Epithelial cell of esophagus (primary cell): ENCODE results near the gene COL17A1.

Source experiments
- DNase-seq: peaks from one replicate; pipeline ENCODE4 v3.0.0; 2010; ENCODE audit warnings: low read depth
- H3K4me3 ChIP-seq: 2 replicates; pipeline ENCODE4 v1.5.1; 2011; ENCODE audit warnings: mild to moderate bottlenecking, low read length, control low read depth
- TF ChIP-seq, protein P1 (sequence below): IDR thresholded peaks from 2 replicates; pipeline ENCODE4 v1.5.1; 2011; ENCODE audit warnings: low read depth, mild to moderate bottlenecking, low read length, control low read depth, inconsistent platforms; ENCODE audit not compliant: insufficient read depth; ENCODE audit errors: missing control alignments

COL17A1 gene

DNA sequence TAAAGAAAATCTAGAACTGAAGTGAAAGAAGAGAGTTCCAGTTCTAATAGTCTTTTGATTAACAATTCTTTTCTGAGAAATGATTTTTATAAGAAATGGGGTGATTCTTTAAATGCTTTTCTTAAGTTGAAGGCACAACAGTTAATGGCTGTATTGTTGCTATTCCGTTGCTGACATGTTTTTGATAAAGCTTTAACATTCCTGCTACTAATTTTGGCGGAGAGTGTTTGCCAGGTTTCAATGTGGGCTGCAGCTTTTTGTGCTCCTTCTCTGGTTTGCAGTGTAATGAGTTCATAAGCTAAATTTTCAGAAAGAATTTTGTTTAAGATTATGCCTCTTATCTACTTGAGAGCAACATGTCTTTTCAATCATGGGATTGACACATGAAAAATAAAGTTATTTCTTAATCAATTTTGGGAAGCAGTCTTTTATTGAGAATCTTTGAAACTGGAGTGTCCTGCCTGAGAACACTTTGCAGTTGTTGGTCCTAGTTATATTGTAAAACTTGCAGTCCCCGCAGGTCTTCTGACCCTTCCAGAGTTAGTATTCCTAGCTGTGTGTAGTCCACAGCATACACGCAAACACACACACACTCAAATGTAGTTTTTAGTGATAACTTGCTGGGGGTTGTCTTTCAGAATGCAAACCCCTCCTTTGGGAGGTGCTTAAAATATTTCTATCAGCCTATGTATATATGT lies 56.7 kb downstream of the COL17A1 start:
- TF ChIP-seq, protein P1, sequence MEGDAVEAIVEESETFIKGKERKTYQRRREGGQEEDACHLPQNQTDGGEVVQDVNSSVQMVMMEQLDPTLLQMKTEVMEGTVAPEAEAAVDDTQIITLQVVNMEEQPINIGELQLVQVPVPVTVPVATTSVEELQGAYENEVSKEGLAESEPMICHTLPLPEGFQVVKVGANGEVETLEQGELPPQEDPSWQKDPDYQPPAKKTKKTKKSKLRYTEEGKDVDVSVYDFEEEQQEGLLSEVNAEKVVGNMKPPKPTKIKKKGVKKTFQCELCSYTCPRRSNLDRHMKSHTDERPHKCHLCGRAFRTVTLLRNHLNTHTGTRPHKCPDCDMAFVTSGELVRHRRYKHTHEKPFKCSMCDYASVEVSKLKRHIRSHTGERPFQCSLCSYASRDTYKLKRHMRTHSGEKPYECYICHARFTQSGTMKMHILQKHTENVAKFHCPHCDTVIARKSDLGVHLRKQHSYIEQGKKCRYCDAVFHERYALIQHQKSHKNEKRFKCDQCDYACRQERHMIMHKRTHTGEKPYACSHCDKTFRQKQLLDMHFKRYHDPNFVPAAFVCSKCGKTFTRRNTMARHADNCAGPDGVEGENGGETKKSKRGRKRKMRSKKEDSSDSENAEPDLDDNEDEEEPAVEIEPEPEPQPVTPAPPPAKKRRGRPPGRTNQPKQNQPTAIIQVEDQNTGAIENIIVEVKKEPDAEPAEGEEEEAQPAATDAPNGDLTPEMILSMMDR: no peak
- H3K4me3 ChIP-seq: no peak overlapping the region

DNA sequence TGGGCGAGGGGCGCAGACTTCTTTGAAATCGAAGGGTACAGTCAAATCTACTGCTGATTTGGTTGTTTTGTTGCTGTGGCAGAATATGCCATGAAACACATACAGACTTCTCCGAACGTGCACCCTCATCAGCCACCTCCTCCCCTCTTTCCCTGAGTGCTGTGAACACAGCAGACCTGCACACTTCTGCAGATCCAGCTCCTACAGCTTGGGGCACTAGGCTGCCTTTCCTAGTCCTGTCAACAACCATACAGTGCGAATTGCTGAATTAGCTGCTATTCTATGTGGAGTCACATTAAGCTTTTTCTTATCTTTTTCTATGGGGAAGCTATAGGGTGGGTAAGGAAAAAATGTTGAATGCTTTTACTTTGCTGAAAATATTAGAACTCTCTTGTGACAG lies 57.5 kb downstream of the COL17A1 start:
- no peak overlapping the region for H3K4me3 ChIP-seq
- DNase-seq: peak; percentile 52
- TF ChIP-seq, protein P1: peak; percentile 69

More for the DNA sequence above, 56.7 kb downstream of the COL17A1 start:
- DNase-seq: no peak

DNA sequence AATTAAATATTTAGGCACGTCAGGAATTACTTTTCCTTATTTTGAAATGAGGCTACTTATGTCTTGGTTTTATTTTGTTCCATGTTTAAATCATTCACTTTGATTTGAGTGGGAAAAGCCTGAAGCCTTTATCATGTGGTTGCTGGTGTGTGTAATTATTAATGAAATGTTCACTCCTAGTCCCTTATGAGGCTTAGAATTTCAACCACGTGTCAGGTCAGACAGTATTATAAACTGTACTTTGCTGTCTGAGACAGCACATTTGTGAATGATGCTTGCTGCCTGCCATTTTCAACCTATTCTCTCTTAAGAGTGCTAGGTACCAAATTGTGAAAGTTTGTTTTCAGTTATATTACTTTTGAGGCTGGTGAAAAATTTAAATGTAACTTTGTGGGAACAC lies 58.9 kb downstream of the COL17A1 start:
- DNase-seq: no peak

DNA sequence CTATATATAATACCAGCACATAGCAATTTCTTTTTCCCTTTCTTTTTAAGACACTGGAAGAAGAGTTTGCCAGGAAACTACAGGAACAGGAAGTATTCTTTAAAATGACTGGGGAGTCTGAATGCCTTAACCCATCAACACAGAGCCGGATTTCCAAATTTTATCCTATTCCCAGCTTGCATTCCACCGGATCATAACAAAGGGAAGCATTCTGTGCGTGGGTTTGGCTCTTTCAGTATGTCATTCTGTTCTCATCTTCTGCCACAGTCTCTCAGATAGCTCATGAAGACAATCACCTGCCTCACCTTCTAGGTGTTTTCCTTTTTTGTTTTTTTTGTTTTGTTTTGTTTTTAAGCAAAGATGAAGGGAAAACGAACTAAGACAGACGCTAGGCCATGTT lies 60.2 kb downstream of the COL17A1 start:
- DNase-seq: no peak
- TF ChIP-seq, protein P1: no peak
- no peak overlapping the region for H3K4me3 ChIP-seq

More for the DNA sequence above, 58.9 kb downstream of the COL17A1 start:
- no peak overlapping the region for H3K4me3 ChIP-seq
- TF ChIP-seq, protein P1: no peak

DNA sequence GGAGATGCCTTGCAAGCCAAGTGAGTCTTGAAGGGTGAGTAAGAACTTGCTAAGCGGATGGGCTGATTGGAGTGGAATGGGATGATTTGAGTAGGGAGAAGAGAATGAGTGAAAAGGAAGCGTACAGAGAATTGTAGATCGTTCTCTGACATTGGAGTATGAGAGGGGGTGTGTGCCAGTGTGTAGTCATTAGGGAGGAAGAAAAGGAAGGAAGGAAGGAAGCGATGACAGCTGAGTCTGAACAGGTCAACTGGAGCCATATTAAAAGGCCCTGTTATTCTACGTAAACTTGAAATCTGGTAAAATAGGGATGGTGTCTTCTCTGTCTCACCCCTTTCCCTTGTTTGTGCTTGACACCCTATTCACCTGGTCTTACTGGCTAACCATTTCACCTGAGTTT lies 63.7 kb downstream of the COL17A1 start:
- TF ChIP-seq, protein P1: no peak
- DNase-seq: no peak
- no peak overlapping the region for H3K4me3 ChIP-seq

DNA sequence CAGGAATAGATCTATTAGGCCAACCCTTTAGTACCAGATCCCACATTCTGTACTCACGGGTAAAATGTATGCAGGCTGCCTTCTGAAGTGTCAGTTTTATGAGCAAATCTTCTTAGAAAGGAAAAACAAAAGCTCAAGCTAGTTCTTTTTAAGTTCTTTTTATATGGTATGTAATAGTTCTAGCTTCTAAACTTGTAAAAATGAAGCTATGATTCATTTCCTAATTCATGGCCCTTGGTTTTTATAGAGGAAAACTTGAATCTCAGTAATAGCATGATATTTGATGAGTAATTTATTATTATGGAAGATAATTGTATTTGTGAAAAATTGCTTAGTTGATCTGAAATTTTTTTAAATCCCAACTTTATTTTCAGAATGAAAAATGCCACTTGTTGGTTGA lies 64.4 kb downstream of the COL17A1 start:
- no peak overlapping the region for H3K4me3 ChIP-seq
- no peak for DNase-seq
- TF ChIP-seq, protein P1: no peak

DNA sequence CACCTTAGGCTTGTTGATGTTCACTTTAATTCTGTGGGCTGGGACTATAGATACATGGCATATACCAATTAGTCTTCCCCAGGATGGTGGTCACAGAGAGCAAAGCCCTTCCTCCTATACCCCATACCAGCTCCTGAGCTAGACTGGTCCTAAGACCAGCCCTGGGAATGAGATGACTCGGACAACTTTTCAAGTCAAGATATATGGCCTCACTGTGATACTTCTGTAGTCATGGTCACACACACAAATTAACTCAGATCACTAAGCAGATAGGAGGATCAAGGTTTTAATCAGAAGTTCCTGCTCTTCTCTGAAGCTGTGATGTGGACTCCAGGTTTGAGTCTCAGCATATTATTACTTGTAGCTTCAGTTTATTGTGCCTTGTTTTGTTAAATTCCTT lies 65.7 kb downstream of the COL17A1 start:
- no peak for DNase-seq

More for the DNA sequence above, 65.7 kb downstream of the COL17A1 start:
- no peak overlapping the region for H3K4me3 ChIP-seq
- TF ChIP-seq, protein P1: no peak
